Heart left ventricle (tissue), 16 donors: ENCODE measurements around the gene TASP1. TPM values are rescaled to one million over a fixed set of nuclear protein-coding genes. Genes with fewer than 3 reads are reported as not detected.
A peak's percentile ranks its signal among the peaks of the same experiment; 100 is the strongest.
"Not testable (repeated sequence)": the region's sequence is repeated elsewhere in the genome, so short reads cannot be mapped to it uniquely, and the experiment has no call there.

Experiments used
- ATAC-seq, 4 donors: fragments of 200-7000 bp; cut with Tn5 transposase; one replicate each; pipeline ENCODE4 v1.9.1; 2020 to 2022; ENCODE audit warnings: moderate library complexity in 4 of 4, mild to moderate bottlenecking in 3 of 4, moderate number of reproducible peaks in 1 of 4
- DNase-seq, 5 donors: peaks; one replicate each; pipeline ENCODE4 v3.0.0-alpha.2; 2020
- H3K27ac ChIP-seq, 12 donors: fragments of 200-600 bp; sonication (generic) in 4 of 12; one replicate each; pipeline versions ENCODE4 v1.5.0 to v1.8.0; 2016 to 2022; ENCODE audit warnings: mild to moderate bottlenecking in 2 of 12
- H3K27me3 ChIP-seq, 9 donors: fragments of 200-600 bp; sonication (generic) in 2 of 9; one replicate each; pipeline versions ENCODE4 v1.5.1 to v1.8.0; 2016 to 2022; ENCODE audit warnings: mild to moderate bottlenecking in 3 of 9
- H3K36me3 ChIP-seq, 9 donors: fragments of 200-600 bp; sonication (generic) in 2 of 9; one replicate each; pipeline versions ENCODE4 v1.5.0 to v1.8.0; 2018 to 2022; ENCODE audit warnings: mild to moderate bottlenecking in 2 of 9
- H3K4me1 ChIP-seq, 12 donors: fragments of 200-600 bp; sonication (generic) in 4 of 12; one replicate each; pipeline versions ENCODE4 v1.5.0 to v1.8.0; 2016 to 2022; ENCODE audit warnings: mild to moderate bottlenecking in 3 of 12
- H3K4me3 ChIP-seq, 12 donors: fragments of 200-600 bp; sonication (generic) in 4 of 12; one replicate each; pipeline versions ENCODE4 v1.5.0 to v1.8.0; 2017 to 2022; ENCODE audit warnings: mild to moderate bottlenecking in 9 of 12, moderate library complexity in 4 of 12
- H3K9me3 ChIP-seq, 12 donors: fragments of 200-600 bp; sonication (generic) in 4 of 12; one replicate each; pipeline versions ENCODE4 v1.5.0 to v1.8.0; 2016 to 2022; ENCODE audit warnings: mild to moderate bottlenecking in 1 of 12
- CTCF ChIP-seq, 12 donors: fragments of 200-600 bp; sonication (generic) in 4 of 12; IDR thresholded peaks; one replicate each; pipeline versions ENCODE4 v1.5.0 to v1.8.0; 2018 to 2022; ENCODE audit warnings: antibody characterized with exemption in 12 of 12, mild to moderate bottlenecking in 5 of 12
- POLR2A ChIP-seq, 2 donors: fragments of 450-650 bp; IDR thresholded peaks; one replicate each; pipeline ENCODE4 v1.6.1; 2017; ENCODE audit warnings: antibody characterized with exemption in 2 of 2, mild to moderate bottlenecking in 2 of 2, moderate library complexity in 2 of 2
- WGBS, 4 donors: extraction: QIAGEN DNeasy Blood & Tissue Kit in 2 of 4; methylation state at CpG; one replicate each; pipeline versions ENCODE4 v1.1.5 to v1.1.7; 2013 to 2018; 5-methylcytosine and 5-hydroxymethylcytosine counted together
- intact Hi-C, 10 donors: fragments of 100-400 bp; cut with DNase I; formaldehyde crosslinking; loops; one replicate each; pipeline versions ENCODE4 v1.11.1 to v1.14.2; 2022
- polyA plus RNA-seq, 2 donors: library from polyadenylated mRNA; stranded (reverse); fragments of 200-250 nt; gene quantifications; one replicate each; pipeline ENCODE4 v1.2.3, GENCODE V29; 2013
- total RNA-seq, 9 donors: library from RNA; depleted of rRNA in 2 of 9; stranded (reverse); fragments of >200 nt in 2 of 9; fragmentation: NEBNext Ultra II Directional in 3 of 9; extraction: Animal tissue kit (Norgen Biotek cat#: 25700) in 3 of 9; gene quantifications; one replicate each; pipeline versions ENCODE4 v1.1.0 to v1.2.4, GENCODE V29; 2016 to 2023
- donor health status: ischemic (EF 13 %, LVEDD 7.1; RV severe dilation, severe dysfunction).
- donor health status: healthy with polysubstance abuse.
- donor health status: DM: no; HTN: yes; CAD: no.
- donor health status: DM: no; HTN: no; CAD: no.
- donor health status: ischemic (EF 25% LVEDD 6.9; RV normal size, moderate dysfunction).
- donor health status: ischemic (EF 25% LVEDD 5.7; RV mildly dilated, moderate dysfunction).
- donor health status: healthy.
- donor health status: DM: yes; HTN: yes; CAD: no.
- donor health status: ischemic (EF 35%, LVEDD 5.7; RV mildly dilated, moderate dysfunction).
- donor health status: nonischemic (EF 11% LVEDD 7.7; RV severe dilation, severe dysfunction).
- donor health status: DM: yes; HTN: yes; CAD: no.
- donor health status: PGD.
- donor health status: ischemic (EF 29% LVEDD 5.4; RV normal size, mild dysfunction).
- donor health status: nonischemic (EF 23%, LVEDD 6.1; RV moderate dilation, normal function).

The TASP1 gene
- total and polyA plus RNA-seq, 11 donors = 1.6 to 8.6 (median 5.3) TPM

DNA sequence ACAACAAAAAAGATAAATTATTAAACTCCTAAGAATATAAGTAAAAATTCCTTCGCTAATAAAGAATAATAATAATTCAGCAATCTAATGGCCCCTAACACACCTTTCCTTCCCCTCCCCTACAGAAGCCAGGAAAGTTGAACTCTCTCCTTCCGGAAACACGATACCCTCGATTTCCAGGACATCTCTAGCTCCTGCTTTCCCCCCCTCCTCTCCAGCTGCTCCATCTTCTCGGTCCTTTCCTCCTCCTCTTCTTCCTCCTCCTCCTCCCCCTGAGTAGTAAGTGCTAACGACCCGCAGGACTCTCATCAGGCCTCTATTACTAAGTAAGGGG lies 603 bp downstream of the TASP1 start:
- WGBS, 4 donors = 1 to 3% (median 1%) methylated on average over 7 of the region's 7 CpGs
- no peak for TF ChIP-seq POLR2A (IDR thresholded peaks at IDR 0.05)
- no peak for TF ChIP-seq CTCF (IDR thresholded peaks at IDR 0.05)
- H3K4me3 ChIP-seq = peak overlapping the region; percentile 86 to 97 (median 90)
- DNase-seq (no peak), ATAC-seq (peak in 1 of 4 donors; percentile 4)
- intact Hi-C loops = loop anchor here in 3 of 10 donors (10.0 kb wide), 3 partner anchors 97 to 147 kb away; partner anchors contain the start of genes ESF1 (in 2 of the 3) and NDUFAF5 (in 2 of the 3)
- H3K36me3 ChIP-seq = no peaks in the 10 kb centered on the region
- H3K27me3 ChIP-seq = no peaks in the 10 kb centered on the region
- no peaks in the 10 kb centered on the region for H3K9me3 ChIP-seq
- H3K27ac ChIP-seq = peak overlapping the region in 11 of 12 donors; percentile 11 to 82 (median 71)
- peaks cover 0 to 12% (median 8%) of the 10 kb centered on the region in 12 donors for H3K4me1 ChIP-seq

GRCh38 chr20:13632431-13632830 lies 6.3 kb downstream of the TASP1 start:
- intact Hi-C loops = loop anchor here in 3 of 10 donors (10.0 kb wide), 3 partner anchors 102 to 152 kb away; partner anchors contain the start of genes ESF1 (in 2 of the 3) and NDUFAF5 (in 2 of the 3)
- Histone ChIP-seq H3K4me1 (peaks cover 0 to 2% (median 0%) of the 10 kb centered on the region in 12 donors), H3K4me3 (no peak overlapping the region), H3K36me3 (peaks cover 0 to 24% (median 10%) of the 10 kb centered on the region in 9 donors), H3K9me3 (no peaks in the 10 kb centered on the region), H3K27ac (no peak overlapping the region), H3K27me3 (no peaks in the 10 kb centered on the region)
- ATAC-seq (no peak), DNase-seq (no peak)
- 74 to 90% (median 86%) methylated on average over 1 of the region's 1 CpG for WGBS, 4 donors
- TF ChIP-seq POLR2A (IDR thresholded peaks at IDR 0.05) (no peak), CTCF (IDR thresholded peaks at IDR 0.05) (no peak)

GRCh38 chr20:13627525-13627924 lies 11.2 kb downstream of the TASP1 start:
- DNase-seq, H3K27ac ChIP-seq, H3K9me3 ChIP-seq, H3K4me3 ChIP-seq, intact Hi-C loops, H3K27me3 ChIP-seq, ATAC-seq: not testable (repeated sequence)
- WGBS, 4 donors = 85 to 94% (median 90%) methylated on average over 3 of the region's 3 CpGs
- H3K4me1 ChIP-seq = peaks cover 0 to 14% (median 2%) of the 10 kb centered on the region in 12 donors
- H3K36me3 ChIP-seq = peaks cover 0 to 31% (median 11%) of the 10 kb centered on the region in 9 donors

DNA sequence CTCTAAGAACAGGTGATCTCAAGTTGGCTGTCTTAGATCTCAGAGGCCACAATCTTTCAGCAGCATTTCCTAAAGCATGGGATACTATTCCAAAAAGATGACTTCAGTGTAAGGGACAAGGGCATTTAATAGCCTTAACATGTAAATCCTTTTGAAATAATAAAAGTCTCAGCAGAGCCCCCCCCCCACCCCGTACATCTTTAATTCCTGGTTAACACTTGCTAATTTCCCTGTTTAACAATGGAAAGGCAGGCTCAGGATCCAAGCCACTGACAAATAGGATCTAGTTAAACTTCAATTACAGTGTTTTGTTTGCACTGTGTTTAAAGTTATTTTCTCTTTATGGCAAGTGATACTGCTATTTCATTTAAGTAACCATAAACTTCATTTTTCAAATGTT lies 12.0 kb downstream of the TASP1 start:
- DNase-seq (no peak), ATAC-seq (no peak)
- Histone ChIP-seq H3K4me1 (peaks cover 0 to 14% (median 2%) of the 10 kb centered on the region in 12 donors), H3K36me3 (peaks cover 0 to 33% (median 11%) of the 10 kb centered on the region in 9 donors), H3K9me3 (no peaks in the 10 kb centered on the region), H3K27me3 (no peaks in the 10 kb centered on the region), H3K27ac (no peak overlapping the region), H3K4me3 (no peak overlapping the region)
- WGBS, 4 donors = 83 to 100% (median 92%) methylated on average over 1 of the region's 1 CpG
- intact Hi-C loops = no loop called here
- no peak for TF ChIP-seq POLR2A (IDR thresholded peaks at IDR 0.05)
- TF ChIP-seq CTCF (IDR thresholded peaks at IDR 0.05) = no peak
